Ishikawa (cell line): ENCODE data around the gene WIPF3.

ENCODE experiments used
- MAX ChIP-seq: IDR thresholded peaks from 2 replicates; pipeline ENCODE4 v1.6.1; 2012
- TAF1 ChIP-seq: IDR thresholded peaks from 2 replicates; pipeline ENCODE4 v1.6.1; 2012; ENCODE audit warnings: low read depth, mild to moderate bottlenecking

- TF ChIP-seq MAX (no peak), TAF1 (no peak)
These were observed 77.4 kb downstream of the WIPF3 start for GRCh38 chr7:29883462-29884398.
